Stromal cell of bone marrow (primary cell): Measurements from ENCODE around the gene OPRM1.
A peak's percentile ranks its signal among the peaks of the same experiment; 100 is the strongest.
"Not testable (repeated sequence)": the region's sequence is repeated elsewhere in the genome, so short reads cannot be mapped to it uniquely, and the experiment has no call there.

Experiments used
- DNase-seq: peaks from one replicate; pipeline ENCODE4 v3.0.0-alpha.2; 2012; ENCODE audit warnings: low read depth

The OPRM1 gene

GRCh38 chr6:154154389-154154967, 115.4 kb downstream of the OPRM1 start:
- DNase-seq: peak; percentile 42

GRCh38 chr6:154156135-154156896, 117.3 kb downstream of the OPRM1 start:
- no peak for DNase-seq

- DNase-seq: no peak
Measured at GRCh38 chr6:154157082-154157481, 118.0 kb downstream of the OPRM1 start.

GRCh38 chr6:154157706-154158105, 118.7 kb downstream of the OPRM1 start:
- no peak for DNase-seq

GRCh38 chr6:154159126-154159525, 120.1 kb downstream of the OPRM1 start:
- no peak for DNase-seq

- DNase-seq: no peak
Measured at GRCh38 chr6:154161689-154162088, 122.6 kb downstream of the OPRM1 start.

- DNase-seq: peak; percentile 86
Measured at GRCh38 chr6:154164397-154164796, 125.4 kb downstream of the OPRM1 start.

- DNase-seq: no peak
Measured at GRCh38 chr6:154165478-154165877, 126.4 kb downstream of the OPRM1 start.

- no peak for DNase-seq
Measured at GRCh38 chr6:154166140-154166539, 127.1 kb downstream of the OPRM1 start.

GRCh38 chr6:154167126-154167525, 128.1 kb downstream of the OPRM1 start:
- no peak for DNase-seq

- DNase-seq: no peak
Measured at GRCh38 chr6:154169193-154169847, 130.3 kb downstream of the OPRM1 start.

- no peak for DNase-seq
Measured at GRCh38 chr6:154170106-154170505, 131.1 kb downstream of the OPRM1 start.

- DNase-seq: not testable (repeated sequence)
Measured at GRCh38 chr6:154172393-154172792, 133.4 kb downstream of the OPRM1 start.

GRCh38 chr6:154179434-154179833, 140.4 kb downstream of the OPRM1 start:
- DNase-seq: no peak

- no peak for DNase-seq
Measured at GRCh38 chr6:154187203-154187602, 148.2 kb downstream of the OPRM1 start.

GRCh38 chr6:154187714-154188113, 148.7 kb downstream of the OPRM1 start:
- no peak for DNase-seq

- DNase-seq: no peak
Measured at GRCh38 chr6:154196333-154196885, 157.4 kb downstream of the OPRM1 start.

- DNase-seq: peak; percentile 92
Measured at GRCh38 chr6:154197196-154197860, 158.3 kb downstream of the OPRM1 start.

- not testable (repeated sequence) for DNase-seq
Measured at GRCh38 chr6:154201688-154202087, 162.6 kb downstream of the OPRM1 start.

- DNase-seq: no peak
Measured at GRCh38 chr6:154202339-154202738, 163.3 kb downstream of the OPRM1 start.

- no peak for DNase-seq
Measured at GRCh38 chr6:154202958-154203357, 163.9 kb downstream of the OPRM1 start.

GRCh38 chr6:154206141-154206540, 167.1 kb downstream of the OPRM1 start:
- DNase-seq: no peak
